Urothelium cell line (cell line): ENCODE results near the gene OTX1.
"Not testable (repeated sequence)": the region's sequence is repeated elsewhere in the genome, so short reads cannot be mapped to it uniquely, and the experiment has no call there.

Source experiments
- DNase-seq: peaks from one replicate; pipeline ENCODE4 v3.0.0; 2011; ENCODE audit warnings: low spot score, mixed read lengths
- FAIRE-seq: peaks from 2 replicates; lab custom pipeline; 2011; peaks lifted over from hg19 to GRCh38; lab: Jason Lieb, UNC

Gene OTX1

DNA sequence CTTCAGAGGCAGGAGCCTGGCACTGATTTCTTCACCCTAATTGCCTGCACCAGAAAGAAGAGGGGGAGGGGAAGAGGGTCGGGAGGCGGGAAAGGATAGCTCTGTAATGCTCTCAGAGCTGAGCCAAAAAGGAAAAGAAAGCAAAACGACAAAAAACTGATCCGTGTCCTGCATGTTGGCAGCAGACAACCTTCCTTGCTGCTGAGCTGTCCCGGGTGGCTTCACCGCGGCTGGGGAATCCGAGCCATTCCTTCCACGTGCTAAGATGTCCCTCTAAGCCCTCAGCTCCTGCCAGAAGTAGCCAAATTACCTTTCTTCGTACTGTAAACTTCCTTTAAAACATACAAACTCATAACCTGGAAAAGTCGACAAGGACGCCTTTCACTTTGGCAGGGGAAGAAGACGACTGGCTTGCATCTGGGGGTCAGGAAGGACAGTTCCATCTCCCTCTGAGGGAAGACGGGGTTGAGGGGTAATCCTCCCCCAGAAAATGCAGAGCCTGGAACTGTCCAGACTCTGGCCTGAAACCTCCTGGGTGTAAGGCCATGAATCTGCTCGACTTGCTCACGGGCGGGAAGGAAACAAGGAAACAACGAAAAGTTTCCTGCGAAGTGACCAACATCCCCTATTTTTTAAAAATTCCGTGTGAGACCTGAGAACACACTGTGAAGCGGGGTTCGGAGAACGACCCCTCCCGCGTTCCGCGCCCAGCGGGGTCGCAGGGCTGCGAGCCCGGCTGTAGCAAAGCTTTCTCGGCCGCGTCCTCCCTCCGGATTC lies 7.7 kb downstream of the OTX1 start:
- DNase-seq = no peak
- FAIRE-seq = no peak

DNA sequence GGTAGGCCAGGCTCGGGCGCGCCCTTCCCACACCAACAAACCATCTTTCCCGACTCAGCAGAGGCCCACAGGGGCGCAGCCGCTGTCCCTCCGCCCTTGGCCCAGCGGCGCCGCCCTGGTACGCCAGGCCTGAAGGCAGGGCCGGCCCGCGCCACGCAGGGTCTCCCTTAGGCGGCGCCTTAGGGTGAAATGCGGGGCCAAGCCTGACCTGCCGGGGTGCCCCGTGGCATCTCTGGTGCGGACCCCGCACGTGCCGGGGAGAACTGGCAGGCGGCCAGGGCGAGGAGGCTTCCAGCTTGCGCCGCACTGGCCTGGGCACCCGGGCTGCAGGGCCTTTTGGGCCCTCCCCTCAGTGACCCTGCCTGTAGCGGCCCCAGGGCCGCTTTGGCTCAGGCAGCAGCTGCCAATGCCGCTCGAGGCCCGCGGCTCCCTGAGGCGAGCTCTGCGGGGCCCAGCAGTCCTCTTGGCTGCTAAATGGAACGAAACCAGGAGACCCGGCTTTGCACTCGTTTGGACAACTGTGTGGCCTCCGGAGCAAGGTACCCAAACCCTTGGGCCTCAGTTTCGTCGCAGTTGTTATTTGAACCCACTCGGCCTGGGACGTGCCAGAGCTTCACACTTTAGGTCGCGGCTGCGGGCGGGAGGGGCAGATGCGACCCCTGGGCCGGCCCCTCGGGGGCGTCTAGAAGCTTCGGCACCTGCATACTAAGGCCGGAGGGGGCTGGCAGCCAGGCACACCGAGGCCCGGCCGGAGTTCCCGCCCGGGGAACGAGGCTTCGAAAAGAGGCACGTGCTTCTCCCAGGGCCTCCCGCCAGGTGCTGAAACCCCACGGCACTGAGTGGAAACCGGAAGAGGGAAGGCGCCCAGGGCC lies 8.5 kb downstream of the OTX1 start:
- DNase-seq (no peak), FAIRE-seq (no peak)

GRCh38 chr2:63059793-63060471 lies 9.3 kb downstream of the OTX1 start:
- FAIRE-seq (no peak), DNase-seq (no peak)

DNA sequence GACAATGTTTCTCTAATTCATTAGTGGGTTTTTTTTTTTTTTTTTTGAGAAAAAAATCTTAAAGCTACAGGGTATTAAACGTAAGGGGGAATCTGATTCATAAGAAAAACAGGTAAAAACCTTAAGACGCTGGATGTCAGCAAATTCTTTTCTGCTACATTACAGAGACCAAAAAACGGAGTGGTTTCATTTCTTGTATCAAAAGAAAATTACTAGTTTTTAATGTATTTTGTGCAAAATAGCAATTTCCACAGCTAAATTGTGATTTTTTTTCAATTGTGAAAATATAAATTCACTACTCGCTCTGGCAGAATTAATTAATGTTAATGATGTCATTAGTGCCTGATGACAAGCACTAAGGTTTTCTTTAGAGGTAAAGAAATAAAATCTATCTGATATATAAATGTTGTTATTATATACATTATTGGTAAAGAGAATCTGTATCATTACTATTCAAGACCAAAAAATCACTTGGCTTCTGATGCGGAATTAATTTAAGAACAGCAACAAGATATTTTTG lies 9.9 kb downstream of the OTX1 start:
- no peak for FAIRE-seq
- no peak for DNase-seq

- FAIRE-seq (no peak), DNase-seq (no peak)
These were observed 13.6 kb downstream of the OTX1 start for GRCh38 chr2:63064197-63064596.

GRCh38 chr2:63064661-63065060 lies 14.0 kb downstream of the OTX1 start:
- no peak for FAIRE-seq
- no peak for DNase-seq

DNA sequence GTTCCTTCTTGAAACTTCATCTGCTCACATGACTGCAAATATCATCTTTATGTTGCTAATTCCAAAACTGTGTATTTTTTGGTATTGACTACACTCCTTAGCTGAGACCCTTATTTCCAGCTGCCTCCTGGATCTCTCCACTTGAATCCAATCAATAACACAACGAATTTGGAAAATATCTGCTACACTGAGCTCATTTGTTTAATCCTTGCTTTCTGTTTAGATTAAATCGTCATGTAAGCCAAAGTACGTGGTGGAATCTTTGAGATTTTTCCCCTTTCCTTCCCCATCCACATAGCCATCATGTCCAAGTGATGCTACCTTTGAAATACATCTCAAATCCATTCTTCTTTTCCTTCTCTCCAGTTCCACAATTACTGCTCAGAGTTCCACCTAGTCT lies 15.6 kb downstream of the OTX1 start:
- DNase-seq (no peak), FAIRE-seq (no peak)

- no peak for DNase-seq
- no peak for FAIRE-seq
These were observed 16.2 kb downstream of the OTX1 start for GRCh38 chr2:63066838-63067237.

GRCh38 chr2:63071664-63072063 lies 21.0 kb downstream of the OTX1 start:
- FAIRE-seq = no peak
- no peak for DNase-seq

DNA sequence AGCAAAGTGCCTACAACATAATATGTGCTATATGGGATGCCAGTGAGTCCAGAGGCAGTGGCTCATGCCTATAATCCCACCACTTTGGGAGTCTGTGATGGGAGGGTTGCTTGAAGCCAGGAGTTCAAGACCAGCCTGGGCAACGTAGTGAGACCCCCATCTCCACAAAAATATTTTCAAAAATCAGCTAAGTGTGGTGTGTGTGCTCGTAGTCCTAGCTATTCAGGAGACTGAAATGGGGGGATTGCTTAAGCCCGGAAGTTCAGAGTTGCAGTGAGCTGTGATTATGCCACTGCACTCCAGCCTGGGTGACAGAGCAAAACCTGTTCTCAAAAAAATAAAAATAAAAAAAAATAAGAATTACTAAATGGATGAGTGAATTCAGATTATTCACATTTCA lies 23.4 kb downstream of the OTX1 start:
- DNase-seq (no peak), FAIRE-seq (no peak)

DNA sequence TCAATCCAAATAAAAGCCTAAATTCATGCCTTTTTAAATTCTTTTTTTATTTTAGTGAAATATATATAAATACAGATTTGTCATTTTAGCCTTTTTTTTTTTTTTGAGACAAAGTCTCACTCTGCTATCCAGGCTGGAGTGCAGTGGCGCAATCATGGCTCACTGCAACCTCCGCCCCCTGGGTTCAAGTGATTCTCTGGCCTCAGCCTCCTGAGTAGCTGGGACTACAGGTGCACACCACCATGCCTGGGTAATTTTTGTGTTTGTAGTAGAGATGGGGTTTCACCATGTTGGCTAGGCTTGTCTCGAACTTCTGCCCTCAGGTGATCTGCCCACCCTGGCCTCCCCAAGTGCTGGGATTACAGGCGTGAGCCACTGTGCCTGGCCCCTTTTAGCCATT lies 23.8 kb downstream of the OTX1 start:
- not testable (repeated sequence) for DNase-seq, FAIRE-seq

DNA sequence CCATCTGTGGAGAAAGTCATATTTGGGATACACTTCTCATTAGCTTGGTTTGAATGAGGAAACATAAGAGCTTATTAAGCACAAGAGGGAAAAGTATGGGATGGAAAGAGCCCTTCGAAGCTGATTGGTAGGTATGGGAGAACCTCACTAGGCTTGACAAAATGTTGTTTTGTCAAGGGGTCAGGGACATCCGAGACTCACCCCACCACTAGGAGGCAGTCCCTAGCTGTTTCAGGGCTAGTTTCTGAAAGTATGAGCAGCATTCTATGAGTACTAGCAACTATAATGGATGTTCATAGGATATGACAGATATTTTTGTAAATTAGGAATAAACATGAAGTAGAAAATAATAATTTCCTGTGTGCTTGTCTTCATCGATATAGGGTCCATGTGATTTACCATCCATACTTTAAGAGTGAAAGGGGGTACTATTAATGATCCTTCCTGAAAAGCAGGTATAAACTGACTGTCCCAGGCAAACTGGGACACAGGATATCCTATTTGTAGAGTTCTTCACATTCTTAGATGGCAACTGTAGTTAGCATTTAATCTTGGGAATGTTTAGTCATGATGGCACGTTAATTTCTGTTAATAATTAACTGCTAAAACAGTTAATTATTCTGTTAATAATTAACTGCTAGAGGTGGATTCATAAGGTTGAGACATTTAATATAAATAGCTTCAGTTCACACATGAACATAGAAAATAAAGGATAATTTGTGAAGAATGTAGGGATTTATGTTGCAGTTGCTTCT lies 28.4 kb downstream of the OTX1 start:
- DNase-seq = no peak
- FAIRE-seq = no peak

GRCh38 chr2:63081404-63081803 lies 30.8 kb downstream of the OTX1 start:
- FAIRE-seq (no peak), DNase-seq (no peak)

GRCh38 chr2:63086687-63087086 lies 36.1 kb downstream of the OTX1 start:
- FAIRE-seq = no peak
- no peak for DNase-seq

DNA sequence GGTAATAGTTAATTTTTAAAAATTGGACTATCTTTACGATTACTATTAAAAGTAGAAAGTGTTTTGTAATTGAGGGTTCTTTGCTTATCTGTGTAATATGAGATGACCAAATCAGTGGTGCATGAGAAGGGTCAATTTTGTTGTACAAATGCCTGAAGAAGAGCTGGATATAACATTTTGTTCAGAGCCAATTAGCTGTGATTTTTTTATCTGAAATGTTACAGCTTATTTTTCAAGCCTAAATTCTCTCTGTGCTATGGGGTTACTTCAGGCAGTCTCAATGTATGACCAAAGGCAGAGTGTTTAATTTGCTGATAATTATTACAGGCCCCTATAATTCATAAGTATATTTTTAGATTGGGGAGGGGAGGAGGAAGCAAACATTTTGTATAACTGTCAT lies 41.8 kb downstream of the OTX1 start:
- no peak for FAIRE-seq
- no peak for DNase-seq

DNA sequence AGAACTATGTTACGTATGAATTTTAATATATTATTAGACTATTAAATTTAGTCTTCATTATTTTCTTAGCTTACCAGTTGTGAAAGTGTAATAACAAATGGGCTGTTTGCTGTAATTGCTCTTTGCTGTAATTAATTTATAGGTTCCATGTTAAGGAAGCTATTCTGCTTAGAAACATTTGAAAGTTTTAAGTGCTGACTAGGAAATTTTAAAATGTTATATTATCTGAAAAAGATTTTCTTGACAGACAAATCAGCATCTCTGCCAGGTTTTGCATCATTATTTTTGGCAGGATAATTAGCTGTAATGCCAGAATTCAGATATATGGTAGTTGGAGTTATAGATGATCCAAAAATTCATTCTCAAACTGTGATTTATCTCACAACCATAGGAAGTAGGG lies 42.2 kb downstream of the OTX1 start:
- DNase-seq (no peak), FAIRE-seq (no peak)

GRCh38 chr2:63093502-63093901 lies 42.9 kb downstream of the OTX1 start:
- DNase-seq = no peak
- peak; percentile 48 for FAIRE-seq

DNA sequence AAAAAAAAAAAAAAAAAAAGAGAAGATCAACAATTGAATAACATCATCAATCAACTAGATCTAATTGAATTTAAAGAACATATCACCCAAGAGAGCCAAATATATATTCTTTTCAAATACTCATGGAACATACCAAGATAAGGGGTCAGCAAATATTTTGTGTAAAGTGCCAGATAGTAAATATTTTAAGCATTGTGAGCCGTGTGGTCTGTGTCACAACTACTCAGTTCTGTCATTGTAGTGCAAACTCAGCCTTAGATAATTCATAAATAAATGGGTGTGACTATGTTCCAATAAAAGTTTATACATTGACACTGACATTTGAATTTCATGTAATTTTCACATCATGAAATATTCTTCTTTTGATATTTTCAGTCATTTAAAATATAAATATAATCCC lies 45.9 kb downstream of the OTX1 start:
- FAIRE-seq (no peak), DNase-seq (no peak)

DNA sequence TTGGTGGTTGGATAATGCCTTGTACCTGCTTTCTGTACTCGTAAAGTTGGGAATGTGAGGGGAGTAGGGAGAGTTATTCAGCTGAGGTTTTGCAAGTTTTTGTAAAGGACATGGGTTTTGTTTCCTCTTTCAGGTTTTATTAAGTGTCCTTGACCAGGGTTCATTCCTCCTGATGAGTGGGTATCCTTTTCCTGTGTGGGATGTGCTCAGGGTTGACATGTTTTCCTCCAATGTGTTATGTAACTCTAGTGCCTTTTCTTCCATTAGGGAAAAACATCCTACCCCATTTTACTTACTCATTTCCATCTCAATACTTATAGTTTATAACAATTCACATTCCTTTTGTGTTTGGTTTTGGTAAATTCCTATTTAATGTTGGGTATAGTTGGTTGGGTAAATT lies 48.4 kb downstream of the OTX1 start:
- FAIRE-seq = no peak
- no peak for DNase-seq

GRCh38 chr2:63101954-63102353 lies 51.3 kb downstream of the OTX1 start:
- FAIRE-seq = no peak

GRCh38 chr2:63104482-63104881 lies 53.9 kb downstream of the OTX1 start:
- FAIRE-seq (no peak), DNase-seq (no peak)

More at GRCh38 chr2:63101954-63102353, 51.3 kb downstream of the OTX1 start:
- no peak for DNase-seq
